Measurements from ENCODE around the gene ITPR2. TPM values are rescaled to one million over a fixed set of nuclear protein-coding genes. Genes with fewer than 3 reads are reported as not detected.
"Not testable (repeated sequence)": the region's sequence is repeated elsewhere in the genome, so short reads cannot be mapped to it uniquely, and the experiment has no call there.

The ITPR2 gene
- total and polyA plus RNA-seq, 2 donors, result 8.8 to 34.0 TPM

- no peaks in the 10 kb centered on the region for H3K4me1 ChIP-seq (ENCODE audit: control insufficient read depth in 2 of 2, insufficient read depth in 2 of 2, low read length in 2 of 2)
- DNase-seq (ENCODE audit: low read depth in 6 of 9, low spot score in 9 of 9), result no peak
- H3K9me3 ChIP-seq (ENCODE audit: control insufficient read depth in 2 of 2, insufficient read depth in 1 of 2, low read length in 1 of 2), result peaks cover 0 to 8% of the 10 kb centered on the region in 2 donors
- H3K4me3 ChIP-seq (ENCODE audit: low read length in 2 of 2), result no peak overlapping the region
- H3K27ac ChIP-seq (ENCODE audit: low read depth in 1 of 2, low read length in 1 of 2), result peak overlapping the region in 1 of 2 donors; percentile 68
- H3K36me3 ChIP-seq (ENCODE audit: control insufficient read depth in 2 of 2, insufficient read depth in 2 of 2, low read length in 1 of 2), result no peaks in the 10 kb centered on the region
- H3K27me3 ChIP-seq (ENCODE audit: control insufficient read depth in 2 of 2, insufficient read depth in 1 of 2, low read length in 1 of 2), result no peaks in the 10 kb centered on the region
- 91% methylated on average over 5 of the region's 5 CpGs for WGBS
Observed at GRCh38 chr12:26318661-26319068, 514.3 kb downstream of the ITPR2 start.

- peak overlapping the region in 1 of 2 donors; percentile 68 for H3K27ac ChIP-seq (ENCODE audit: low read depth in 1 of 2, low read length in 1 of 2)
- H3K36me3 ChIP-seq (ENCODE audit: control insufficient read depth in 2 of 2, insufficient read depth in 2 of 2, low read length in 1 of 2), result no peaks in the 10 kb centered on the region
- no peak overlapping the region for H3K4me3 ChIP-seq (ENCODE audit: low read length in 2 of 2)
- H3K27me3 ChIP-seq (ENCODE audit: control insufficient read depth in 2 of 2, insufficient read depth in 1 of 2, low read length in 1 of 2), result no peaks in the 10 kb centered on the region
- no peaks in the 10 kb centered on the region for H3K4me1 ChIP-seq (ENCODE audit: control insufficient read depth in 2 of 2, insufficient read depth in 2 of 2, low read length in 2 of 2)
- peaks cover 0 to 8% of the 10 kb centered on the region in 2 donors for H3K9me3 ChIP-seq (ENCODE audit: control insufficient read depth in 2 of 2, insufficient read depth in 1 of 2, low read length in 1 of 2)
- no peak for DNase-seq (ENCODE audit: low read depth in 6 of 9, low spot score in 9 of 9)
Observed at GRCh38 chr12:26317942-26318575, 514.9 kb downstream of the ITPR2 start.

GRCh38 chr12:26314103-26314502 is 518.9 kb downstream of the ITPR2 start:
- not testable (repeated sequence) for H3K4me3 ChIP-seq (ENCODE audit: low read length in 2 of 2); H3K27ac ChIP-seq (ENCODE audit: low read depth in 1 of 2, low read length in 1 of 2); DNase-seq (ENCODE audit: low read depth in 6 of 9, low spot score in 9 of 9); H3K9me3 ChIP-seq (ENCODE audit: control insufficient read depth in 2 of 2, insufficient read depth in 1 of 2, low read length in 1 of 2); H3K27me3 ChIP-seq (ENCODE audit: control insufficient read depth in 2 of 2, insufficient read depth in 1 of 2, low read length in 1 of 2); H3K4me1 ChIP-seq (ENCODE audit: control insufficient read depth in 2 of 2, insufficient read depth in 2 of 2, low read length in 2 of 2); H3K36me3 ChIP-seq (ENCODE audit: control insufficient read depth in 2 of 2, insufficient read depth in 2 of 2, low read length in 1 of 2)

- H3K4me3 ChIP-seq (ENCODE audit: low read length in 2 of 2); H3K4me1 ChIP-seq (ENCODE audit: control insufficient read depth in 2 of 2, insufficient read depth in 2 of 2, low read length in 2 of 2); H3K27ac ChIP-seq (ENCODE audit: low read depth in 1 of 2, low read length in 1 of 2); H3K36me3 ChIP-seq (ENCODE audit: control insufficient read depth in 2 of 2, insufficient read depth in 2 of 2, low read length in 1 of 2); H3K9me3 ChIP-seq (ENCODE audit: control insufficient read depth in 2 of 2, insufficient read depth in 1 of 2, low read length in 1 of 2); H3K27me3 ChIP-seq (ENCODE audit: control insufficient read depth in 2 of 2, insufficient read depth in 1 of 2, low read length in 1 of 2); DNase-seq (ENCODE audit: low read depth in 6 of 9, low spot score in 9 of 9): not testable (repeated sequence)
- WGBS, result 97% methylated on average over 6 of the region's 6 CpGs
Observed at GRCh38 chr12:26310489-26310888, 522.5 kb downstream of the ITPR2 start.

- Histone ChIP-seq H3K36me3 (ENCODE audit: control insufficient read depth in 2 of 2, insufficient read depth in 2 of 2, low read length in 1 of 2) (no peaks in the 10 kb centered on the region), H3K9me3 (ENCODE audit: control insufficient read depth in 2 of 2, insufficient read depth in 1 of 2, low read length in 1 of 2) (no peaks in the 10 kb centered on the region), H3K27ac (ENCODE audit: low read depth in 1 of 2, low read length in 1 of 2) (no peak overlapping the region), H3K4me3 (ENCODE audit: low read length in 2 of 2) (no peak overlapping the region), H3K27me3 (ENCODE audit: control insufficient read depth in 2 of 2, insufficient read depth in 1 of 2, low read length in 1 of 2) (no peaks in the 10 kb centered on the region), H3K4me1 (ENCODE audit: control insufficient read depth in 2 of 2, insufficient read depth in 2 of 2, low read length in 2 of 2) (no peaks in the 10 kb centered on the region)
- DNase-seq (ENCODE audit: low read depth in 6 of 9, low spot score in 9 of 9), result no peak
- WGBS, result 72% methylated on average over 4 of the region's 4 CpGs
Observed at GRCh38 chr12:26309634-26310033, 523.4 kb downstream of the ITPR2 start.

- Histone ChIP-seq H3K4me3 (ENCODE audit: low read length in 2 of 2) (no peak overlapping the region), H3K27ac (ENCODE audit: low read depth in 1 of 2, low read length in 1 of 2) (no peak overlapping the region), H3K4me1 (ENCODE audit: control insufficient read depth in 2 of 2, insufficient read depth in 2 of 2, low read length in 2 of 2) (no peaks in the 10 kb centered on the region), H3K36me3 (ENCODE audit: control insufficient read depth in 2 of 2, insufficient read depth in 2 of 2, low read length in 1 of 2) (no peaks in the 10 kb centered on the region), H3K9me3 (ENCODE audit: control insufficient read depth in 2 of 2, insufficient read depth in 1 of 2, low read length in 1 of 2) (no peaks in the 10 kb centered on the region), H3K27me3 (ENCODE audit: control insufficient read depth in 2 of 2, insufficient read depth in 1 of 2, low read length in 1 of 2) (no peaks in the 10 kb centered on the region)
- peak in 1 of 9 donors; percentile 16 for DNase-seq (ENCODE audit: low read depth in 6 of 9, low spot score in 9 of 9)
- 74% methylated on average over 2 of the region's 2 CpGs for WGBS
Observed at GRCh38 chr12:26304273-26304672, 528.7 kb downstream of the ITPR2 start.

- WGBS, result 97% methylated on average over 1 of the region's 1 CpG
- no peaks in the 10 kb centered on the region for H3K4me1 ChIP-seq (ENCODE audit: control insufficient read depth in 2 of 2, insufficient read depth in 2 of 2, low read length in 2 of 2)
- H3K27ac ChIP-seq (ENCODE audit: low read depth in 1 of 2, low read length in 1 of 2), result no peak overlapping the region
- no peaks in the 10 kb centered on the region for H3K9me3 ChIP-seq (ENCODE audit: control insufficient read depth in 2 of 2, insufficient read depth in 1 of 2, low read length in 1 of 2)
- H3K36me3 ChIP-seq (ENCODE audit: control insufficient read depth in 2 of 2, insufficient read depth in 2 of 2, low read length in 1 of 2), result no peaks in the 10 kb centered on the region
- no peak overlapping the region for H3K4me3 ChIP-seq (ENCODE audit: low read length in 2 of 2)
- no peak for DNase-seq (ENCODE audit: low read depth in 6 of 9, low spot score in 9 of 9)
- H3K27me3 ChIP-seq (ENCODE audit: control insufficient read depth in 2 of 2, insufficient read depth in 1 of 2, low read length in 1 of 2), result no peaks in the 10 kb centered on the region
Observed at GRCh38 chr12:26303418-26303817, 529.6 kb downstream of the ITPR2 start.

GRCh38 chr12:26302776-26303175 is 530.2 kb downstream of the ITPR2 start:
- DNase-seq (ENCODE audit: low read depth in 6 of 9, low spot score in 9 of 9), result no peak
- Histone ChIP-seq H3K4me3 (ENCODE audit: low read length in 2 of 2) (no peak overlapping the region), H3K27ac (ENCODE audit: low read depth in 1 of 2, low read length in 1 of 2) (no peak overlapping the region), H3K36me3 (ENCODE audit: control insufficient read depth in 2 of 2, insufficient read depth in 2 of 2, low read length in 1 of 2) (no peaks in the 10 kb centered on the region), H3K9me3 (ENCODE audit: control insufficient read depth in 2 of 2, insufficient read depth in 1 of 2, low read length in 1 of 2) (no peaks in the 10 kb centered on the region), H3K4me1 (ENCODE audit: control insufficient read depth in 2 of 2, insufficient read depth in 2 of 2, low read length in 2 of 2) (no peaks in the 10 kb centered on the region), H3K27me3 (ENCODE audit: control insufficient read depth in 2 of 2, insufficient read depth in 1 of 2, low read length in 1 of 2) (no peaks in the 10 kb centered on the region)
- WGBS, result 98% methylated on average over 3 of the region's 3 CpGs

- H3K4me1 ChIP-seq (ENCODE audit: control insufficient read depth in 2 of 2, insufficient read depth in 2 of 2, low read length in 2 of 2), result no peaks in the 10 kb centered on the region
- no peak overlapping the region for H3K4me3 ChIP-seq (ENCODE audit: low read length in 2 of 2)
- WGBS, result 99% methylated on average over 1 of the region's 1 CpG
- H3K9me3 ChIP-seq (ENCODE audit: control insufficient read depth in 2 of 2, insufficient read depth in 1 of 2, low read length in 1 of 2), result no peaks in the 10 kb centered on the region
- H3K27ac ChIP-seq (ENCODE audit: low read depth in 1 of 2, low read length in 1 of 2), result no peak overlapping the region
- no peak for DNase-seq (ENCODE audit: low read depth in 6 of 9, low spot score in 9 of 9)
- H3K27me3 ChIP-seq (ENCODE audit: control insufficient read depth in 2 of 2, insufficient read depth in 1 of 2, low read length in 1 of 2), result no peaks in the 10 kb centered on the region
- H3K36me3 ChIP-seq (ENCODE audit: control insufficient read depth in 2 of 2, insufficient read depth in 2 of 2, low read length in 1 of 2), result no peaks in the 10 kb centered on the region
Observed at GRCh38 chr12:26299751-26300150, 533.2 kb downstream of the ITPR2 start.

All from thymus (tissue), 11 donors.